Sigmoid colon (tissue), 7 donors: ENCODE data around the gene TMEM63C. TPM values are rescaled to one million over a fixed set of nuclear protein-coding genes. Genes with fewer than 3 reads are reported as not detected.

Experiments used
- DNase-seq: peaks from one replicate; pipeline ENCODE4 v3.0.0-alpha.2; 2019
- H3K27ac ChIP-seq, 4 donors: fragments of 200-600 bp; sonication (generic); one replicate each; pipeline ENCODE4 v1.5.1; 2016 to 2019; ENCODE audit warnings: mild to moderate bottlenecking in 1 of 4
- H3K27me3 ChIP-seq, 3 donors: fragments of 200-600 bp; sonication (generic); one replicate each; pipeline ENCODE4 v1.5.1; 2019; ENCODE audit warnings: mild to moderate bottlenecking in 1 of 3
- H3K36me3 ChIP-seq, 4 donors: fragments of 200-600 bp; sonication (generic); one replicate each; pipeline ENCODE4 v1.5.1; 2016 to 2019
- H3K4me1 ChIP-seq, 4 donors: fragments of 200-600 bp; sonication (generic); one replicate each; pipeline ENCODE4 v1.5.1; 2017 to 2019
- H3K4me3 ChIP-seq, 4 donors: fragments of 200-600 bp; sonication (generic); one replicate each; pipeline ENCODE4 v1.5.1; 2017 to 2019; ENCODE audit warnings: mild to moderate bottlenecking in 2 of 4, moderate library complexity in 1 of 4
- H3K9me3 ChIP-seq, 4 donors: fragments of 200-600 bp in 3 of 4; sonication (generic) in 3 of 4; one replicate each; pipeline versions ENCODE4 v1.5.1 to v1.6.1; 2013 to 2019
- CTCF ChIP-seq, 4 experiments: fragments of 450-650 bp in 3 of 4; fragments of 200-600 bp in 1 of 4; IDR thresholded peaks; one replicate each; pipeline ENCODE4 v1.5.1; 2016 to 2019; ENCODE audit warnings: antibody characterized with exemption in 4 of 4, mild to moderate bottlenecking in 3 of 4, moderate library complexity in 2 of 4
- EP300 ChIP-seq, 4 donors: sonication (generic); formaldehyde crosslinking; IDR thresholded peaks; one replicate each; pipeline ENCODE4 v1.6.1; 2017; ENCODE audit warnings: antibody characterized with exemption in 4 of 4
- POLR2A ChIP-seq, 2 donors: fragments of 450-650 bp; IDR thresholded peaks; one replicate each; pipeline ENCODE4 v1.6.1; 2016; ENCODE audit warnings: antibody characterized with exemption in 2 of 2, mild to moderate bottlenecking in 2 of 2, moderate library complexity in 2 of 2
- POLR2AphosphoS5 ChIP-seq, 4 donors: sonication (generic); formaldehyde crosslinking; IDR thresholded peaks; one replicate each; pipeline ENCODE4 v1.6.1; 2017; ENCODE audit warnings: antibody characterized with exemption in 4 of 4
- WGBS, 2 donors: extraction: QIAGEN DNeasy Blood & Tissue Kit; methylation state at CpG; one replicate each; pipeline ENCODE4 v1.1.7; 2013; 5-methylcytosine and 5-hydroxymethylcytosine counted together
- intact Hi-C: fragments of 100-400 bp; cut with DNase I; formaldehyde crosslinking; loops from one replicate; pipeline ENCODE4 v1.15.1; 2023
- polyA plus RNA-seq, 3 donors: library from polyadenylated mRNA; stranded (reverse); fragments of 200-250 nt; gene quantifications; one replicate each; pipeline ENCODE4 v1.2.3, GENCODE V29; 2013
- small RNA-seq, 3 donors: library from RNA; depleted of rRNA; stranded (forward); fragments of <200 nt; gene quantifications; one replicate each; pipeline ENCODE3, GENCODE V24; 2016
- total RNA-seq, 4 donors: library from RNA; depleted of rRNA; stranded (reverse); fragments of >200 nt; gene quantifications; one replicate each; pipeline ENCODE4 v1.1.0, GENCODE V29; 2016
- donor health status: healthy with polysubstance abuse.
- donor health status: Bipolar disorder and iron deficiency.
- donor health status: healthy.

Gene TMEM63C
- total and polyA plus RNA-seq, 7 donors, result 0.28 to 6.5 (median 1.8) TPM

GRCh38 chr14:77303417-77304156, 122.0 kb downstream of the TMEM63C start:
- peaks cover 2 to 58% (median 6%) of the 10 kb centered on the region in 4 donors for H3K36me3 ChIP-seq
- intact Hi-C loops, result no loop called here
- H3K9me3 ChIP-seq, result no peaks in the 10 kb centered on the region
- TF ChIP-seq EP300 (IDR thresholded peaks at IDR 0.05) (no peak), POLR2A (IDR thresholded peaks at IDR 0.05) (no peak), POLR2AphosphoS5 (IDR thresholded peaks at IDR 0.05) (no peak), CTCF (IDR thresholded peaks at IDR 0.05) (no peak)
- 48 to 63% methylated on average over 4 of the region's 4 CpGs for WGBS, 2 donors
- no peaks in the 10 kb centered on the region for H3K27me3 ChIP-seq
- H3K27ac ChIP-seq, result peak overlapping the region in 1 of 4 donors; percentile 52
- peaks cover 0 to 43% (median 19%) of the 10 kb centered on the region in 4 donors for H3K4me1 ChIP-seq
- no peak for DNase-seq
- H3K4me3 ChIP-seq, result no peak overlapping the region

GRCh38 chr14:77305696-77306095, 124.1 kb downstream of the TMEM63C start:
- DNase-seq, result no peak
- Histone ChIP-seq H3K4me3 (no peak overlapping the region), H3K9me3 (no peaks in the 10 kb centered on the region), H3K27ac (peak overlapping the region; percentile 53 to 66 (median 56)), H3K4me1 (peaks cover 0 to 50% (median 19%) of the 10 kb centered on the region in 4 donors), H3K27me3 (no peaks in the 10 kb centered on the region), H3K36me3 (peaks cover 0 to 45% (median 4%) of the 10 kb centered on the region in 4 donors)
- 87 to 91% methylated on average over 4 of the region's 4 CpGs for WGBS, 2 donors
- intact Hi-C loops, result no loop called here
- TF ChIP-seq CTCF (IDR thresholded peaks at IDR 0.05) (no peak), POLR2A (IDR thresholded peaks at IDR 0.05) (no peak), POLR2AphosphoS5 (IDR thresholded peaks at IDR 0.05) (no peak), EP300 (IDR thresholded peaks at IDR 0.05) (no peak)

GRCh38 chr14:77306416-77306815, 124.8 kb downstream of the TMEM63C start:
- intact Hi-C loops, result no loop called here
- no peaks in the 10 kb centered on the region for H3K27me3 ChIP-seq
- no peak for TF ChIP-seq CTCF (IDR thresholded peaks at IDR 0.05)
- peaks cover 0 to 45% (median 4%) of the 10 kb centered on the region in 4 donors for H3K36me3 ChIP-seq
- no peaks in the 10 kb centered on the region for H3K9me3 ChIP-seq
- no peak overlapping the region for H3K4me3 ChIP-seq
- peak overlapping the region; percentile 53 to 66 (median 56) for H3K27ac ChIP-seq
- peaks cover 0 to 47% (median 18%) of the 10 kb centered on the region in 4 donors for H3K4me1 ChIP-seq
- WGBS, 2 donors, result 77 to 89% methylated on average over 3 of the region's 3 CpGs
- DNase-seq, result no peak

- no peak for DNase-seq
- no peaks in the 10 kb centered on the region for H3K27me3 ChIP-seq
- peak overlapping the region; percentile 53 to 66 (median 56) for H3K27ac ChIP-seq
- no peak overlapping the region for H3K4me3 ChIP-seq
- H3K4me1 ChIP-seq, result peaks cover 0 to 44% (median 17%) of the 10 kb centered on the region in 4 donors
- TF ChIP-seq CTCF (IDR thresholded peaks at IDR 0.05), result no peak
- TF ChIP-seq EP300 (IDR thresholded peaks at IDR 0.05), result no peak
- TF ChIP-seq POLR2A (IDR thresholded peaks at IDR 0.05), result no peak
- TF ChIP-seq POLR2AphosphoS5 (IDR thresholded peaks at IDR 0.05), result no peak
- no peaks in the 10 kb centered on the region for H3K9me3 ChIP-seq
- H3K36me3 ChIP-seq, result peaks cover 0 to 39% (median 4%) of the 10 kb centered on the region in 4 donors
- intact Hi-C loops, result no loop called here
- 62 to 69% methylated on average over 3 of the region's 3 CpGs for WGBS, 2 donors
These were observed 125.4 kb downstream of the TMEM63C start for GRCh38 chr14:77306851-77307496.

Small RNA genes within 50 kb of the gene (small RNA-seq; reads per million reads assigned to genes)
- gene MIR1260A (0 reads per million in 3 donors), gene RF00421 (0 reads per million in 3 donors)

Other genes with a start within 250 kb of the TMEM63C start
- gene IRF2BPL, start 153.1 kb upstream of the TMEM63C start, total RNA-seq, result 10 to 100 TPM; 34.7 to 63.1 (median 57.9) TPM
- 10 to 100 TPM in 1 of 3 donors, 1 to 10 TPM in 2; 3.0 to 13.8 (median 6.6) TPM for gene IRF2BPL, start 153.1 kb upstream of the TMEM63C start, polyA plus RNA-seq
- gene CIPC, start 83.5 kb upstream of the TMEM63C start, total RNA-seq, result 10 to 100 TPM; 59.7 to 96.1 (median 77.7) TPM
- 10 to 100 TPM; 14.8 to 21.0 (median 18.0) TPM for gene CIPC, start 83.5 kb upstream of the TMEM63C start, polyA plus RNA-seq
- 1 to 10 TPM in 2 of 4 donors, under 1 TPM in 2; 0.49 to 1.9 (median 1.0) TPM for gene ZDHHC22, start 40.0 kb upstream of the TMEM63C start, total RNA-seq
- gene ZDHHC22, start 40.0 kb upstream of the TMEM63C start, polyA plus RNA-seq, result under 1 TPM in 1 of 3 donors, not detected in 2; 0.67 TPM
- gene NGB, start 89.4 kb downstream of the TMEM63C start, total RNA-seq, result 1 to 10 TPM; 3.5 to 10.0 (median 9.5) TPM
- gene NGB, start 89.4 kb downstream of the TMEM63C start, polyA plus RNA-seq, result 1 to 10 TPM in 1 of 3 donors, not detected in 2; 1.9 TPM
- gene POMT2, start 139.1 kb downstream of the TMEM63C start, total RNA-seq, result 10 to 100 TPM; 10.5 to 21.0 (median 16.4) TPM
- 10 to 100 TPM in 1 of 3 donors, 1 to 10 TPM in 2; 3.6 to 16.8 (median 5.1) TPM for gene POMT2, start 139.1 kb downstream of the TMEM63C start, polyA plus RNA-seq
- gene GSTZ1, start 139.2 kb downstream of the TMEM63C start, total RNA-seq, result 10 to 100 TPM in 1 of 4 donors, 1 to 10 TPM in 3; 5.4 to 20.7 (median 9.7) TPM
- 10 to 100 TPM; 37.0 to 42.6 (median 42.3) TPM for gene GSTZ1, start 139.2 kb downstream of the TMEM63C start, polyA plus RNA-seq
- gene TMED8, start 195.3 kb downstream of the TMEM63C start, total RNA-seq, result 10 to 100 TPM; 13.6 to 15.3 (median 14.7) TPM
- 1 to 10 TPM; 1.8 to 7.2 (median 3.7) TPM for gene TMED8, start 195.3 kb downstream of the TMEM63C start, polyA plus RNA-seq
- gene SAMD15, start 195.6 kb downstream of the TMEM63C start, total RNA-seq, result under 1 TPM; 0.16 to 0.55 (median 0.31) TPM
- under 1 TPM in 2 of 3 donors, not detected in 1; 0.23 to 0.36 TPM for gene SAMD15, start 195.6 kb downstream of the TMEM63C start, polyA plus RNA-seq
- 1 to 10 TPM in 1 of 4 donors, under 1 TPM in 1, not detected in 2; 0.82 to 4.7 TPM for gene NOXRED1, start 241.7 kb downstream of the TMEM63C start, total RNA-seq
- gene NOXRED1, start 241.7 kb downstream of the TMEM63C start, polyA plus RNA-seq, result under 1 TPM in 1 of 3 donors, not detected in 2; 0.19 TPM